LNCaP clone FGC (cell line): ENCODE data around the gene INPP5F.
"Not testable (repeated sequence)": the region's sequence is repeated elsewhere in the genome, so short reads cannot be mapped to it uniquely, and the experiment has no call there.

Experiments used
- DNase-seq: peaks from one replicate; pipeline ENCODE4 v3.0.0-alpha.2; 2011; ENCODE audit warnings: low read depth
- H3K4me3 ChIP-seq: 2 replicates; pipeline ENCODE4 v1.5.1; 2011; ENCODE audit warnings: mild to moderate bottlenecking, low read depth, low read length, control low read depth
- CTCF ChIP-seq: IDR thresholded peaks from 2 replicates; pipeline ENCODE4 v1.5.1; 2012; ENCODE audit warnings: mild to moderate bottlenecking; ENCODE audit not compliant: control insufficient read depth, insufficient read depth; ENCODE audit errors: extremely low read depth

Gene INPP5F

DNA sequence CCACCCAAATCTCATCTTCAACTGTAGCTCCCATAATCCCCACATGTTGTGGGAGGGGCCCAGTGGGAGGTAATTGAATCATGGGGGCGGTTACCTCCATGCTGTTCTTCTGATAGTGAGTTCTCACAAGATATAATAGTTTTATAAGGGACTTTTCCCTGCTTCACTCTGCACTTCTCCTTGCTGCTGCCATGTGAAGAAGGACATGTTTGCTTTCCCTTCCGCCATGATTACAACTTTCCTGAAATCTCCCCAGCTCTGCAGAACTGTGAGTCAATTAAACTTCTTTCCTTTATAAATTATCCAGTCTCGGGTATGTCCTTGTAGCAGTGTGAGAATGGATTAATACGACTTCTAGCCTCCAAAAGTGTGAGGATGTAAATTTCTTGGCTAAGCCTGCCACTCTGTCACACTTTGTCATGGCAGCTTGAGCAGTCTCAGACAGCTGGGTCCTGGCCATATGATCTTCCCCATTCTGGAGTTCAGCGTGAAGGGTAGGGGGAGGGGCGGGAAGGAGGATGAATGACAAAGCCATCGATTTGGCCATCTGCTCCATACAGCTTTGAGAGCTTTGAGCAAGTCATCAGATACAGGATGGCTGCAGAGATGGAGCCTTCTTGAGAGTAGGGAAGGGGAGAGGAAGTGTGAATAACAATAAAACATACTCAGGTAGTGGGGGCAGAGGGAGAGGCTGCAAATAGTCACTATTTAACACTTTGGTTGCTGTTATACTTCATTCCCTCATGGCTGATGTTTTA lies 19.1 kb upstream of the INPP5F start:
- no peak for DNase-seq
- no peak overlapping the region for H3K4me3 ChIP-seq
- TF ChIP-seq CTCF: no peak

DNA sequence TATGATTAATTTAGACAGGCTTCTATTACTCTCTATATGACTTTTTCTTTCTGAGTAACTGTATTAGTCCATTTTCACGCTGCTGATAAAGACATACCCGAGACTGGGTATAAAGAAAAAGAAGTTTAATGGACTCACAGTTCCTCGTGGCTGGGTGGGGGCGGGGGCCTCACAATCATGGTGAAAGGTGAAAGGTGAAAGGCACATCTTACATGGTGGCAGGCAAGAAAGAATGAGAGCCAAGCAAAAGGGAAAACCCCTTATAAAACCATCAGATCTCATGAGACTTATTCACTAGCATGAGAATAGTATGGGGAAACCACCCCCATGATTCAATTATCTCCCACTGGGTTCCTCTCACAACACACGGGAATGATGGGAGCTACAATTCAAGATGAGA lies 18.5 kb upstream of the INPP5F start:
- not testable (repeated sequence) for DNase-seq, H3K4me3 ChIP-seq

- H3K4me3 ChIP-seq, DNase-seq: not testable (repeated sequence)
These were observed 14.9 kb upstream of the INPP5F start for GRCh38 chr10:119710935-119711334.

DNA sequence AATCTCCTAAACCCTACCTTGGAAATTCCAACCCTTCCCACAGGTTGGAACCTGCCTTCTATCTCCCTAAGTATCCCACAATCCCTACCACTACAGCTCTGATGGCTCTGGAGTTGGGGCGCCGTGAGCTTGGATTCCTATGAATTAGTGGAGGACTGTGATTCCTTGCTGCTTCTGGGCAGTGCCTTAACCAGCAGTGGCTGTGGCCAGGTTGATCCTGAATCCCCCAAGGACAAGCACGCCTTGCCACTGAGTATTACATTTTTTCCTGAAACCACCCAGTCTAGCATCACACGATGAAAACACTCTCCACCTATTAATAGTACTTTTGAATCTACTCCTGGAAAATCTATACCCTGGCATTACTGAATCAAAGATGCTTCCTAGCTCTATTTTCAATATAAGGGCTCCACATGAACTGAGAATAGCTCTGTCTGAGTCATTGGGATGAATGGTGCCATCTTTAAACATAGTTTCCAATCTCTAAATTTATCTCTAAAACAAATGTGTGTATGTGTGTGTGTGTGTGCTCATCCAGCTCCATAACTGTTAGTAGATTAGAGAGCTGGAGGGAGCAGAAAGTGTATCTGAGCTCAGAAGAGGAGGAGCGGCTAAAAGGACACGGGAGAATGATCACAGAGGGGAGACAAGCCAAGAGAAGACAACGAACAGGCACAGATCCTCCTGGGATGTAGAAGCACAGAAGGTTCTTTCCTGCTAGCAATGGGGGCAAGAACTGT lies 11.9 kb upstream of the INPP5F start:
- TF ChIP-seq CTCF: no peak
- DNase-seq: no peak
- no peak overlapping the region for H3K4me3 ChIP-seq

GRCh38 chr10:119714484-119714816 lies 11.4 kb upstream of the INPP5F start:
- no peak for DNase-seq
- no peak overlapping the region for H3K4me3 ChIP-seq
- TF ChIP-seq CTCF: no peak

GRCh38 chr10:119715628-119716505 lies 10.0 kb upstream of the INPP5F start:
- H3K4me3 ChIP-seq: no peak overlapping the region
- no peak for TF ChIP-seq CTCF
- DNase-seq: no peak

DNA sequence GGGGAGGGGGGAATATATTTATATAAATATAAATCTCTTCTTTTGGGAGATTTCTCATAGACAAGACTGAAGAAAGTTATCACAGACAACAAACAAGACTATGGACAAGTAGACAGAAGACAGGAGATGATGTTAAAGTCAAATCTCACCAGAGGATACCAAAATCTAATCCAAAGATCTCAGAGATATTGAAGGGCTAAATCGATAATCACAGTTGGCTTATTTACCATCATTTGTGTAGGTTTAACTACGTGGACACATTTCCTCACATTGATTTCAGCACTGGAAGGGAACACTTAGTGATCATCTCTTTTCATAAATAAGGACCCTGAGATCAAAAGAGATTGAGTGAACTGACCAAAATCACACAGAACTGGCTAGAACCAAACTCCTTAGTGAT lies 2.7 kb upstream of the INPP5F start:
- no peak for TF ChIP-seq CTCF

More for the DNA sequence above, 2.7 kb upstream of the INPP5F start:
- no peak overlapping the region for H3K4me3 ChIP-seq
- DNase-seq: no peak
